EL (cell line): Measurements from ENCODE around the gene NMT1.

Experiments used
- DNase-seq: peaks from one replicate; pipeline ENCODE4 v3.0.0-alpha.2; 2016

The NMT1 gene

DNA sequence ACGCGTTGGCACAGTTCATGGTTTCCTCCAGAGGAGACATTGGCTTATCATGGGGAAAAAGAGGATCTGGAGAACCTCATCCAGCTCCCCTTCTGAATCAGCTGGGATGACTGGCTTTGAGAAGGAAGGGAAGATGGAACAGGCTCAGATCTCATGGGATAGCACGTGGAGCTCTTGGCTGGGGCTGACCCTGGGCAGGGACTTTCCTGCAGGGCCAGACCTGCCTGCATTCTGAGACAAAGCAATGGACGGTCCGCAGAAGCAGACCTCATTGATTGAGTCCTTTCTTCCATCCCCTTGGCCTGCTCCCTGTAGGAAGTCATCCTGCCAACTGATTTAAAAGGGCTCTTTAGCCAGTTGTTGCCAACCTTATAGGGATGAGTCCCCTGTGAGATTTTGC, 45.0 kb downstream of the NMT1 start:
- no peak for DNase-seq

- no peak for DNase-seq
Measured at GRCh38 chr17:45106582-45106981, 45.5 kb downstream of the NMT1 start.

DNA sequence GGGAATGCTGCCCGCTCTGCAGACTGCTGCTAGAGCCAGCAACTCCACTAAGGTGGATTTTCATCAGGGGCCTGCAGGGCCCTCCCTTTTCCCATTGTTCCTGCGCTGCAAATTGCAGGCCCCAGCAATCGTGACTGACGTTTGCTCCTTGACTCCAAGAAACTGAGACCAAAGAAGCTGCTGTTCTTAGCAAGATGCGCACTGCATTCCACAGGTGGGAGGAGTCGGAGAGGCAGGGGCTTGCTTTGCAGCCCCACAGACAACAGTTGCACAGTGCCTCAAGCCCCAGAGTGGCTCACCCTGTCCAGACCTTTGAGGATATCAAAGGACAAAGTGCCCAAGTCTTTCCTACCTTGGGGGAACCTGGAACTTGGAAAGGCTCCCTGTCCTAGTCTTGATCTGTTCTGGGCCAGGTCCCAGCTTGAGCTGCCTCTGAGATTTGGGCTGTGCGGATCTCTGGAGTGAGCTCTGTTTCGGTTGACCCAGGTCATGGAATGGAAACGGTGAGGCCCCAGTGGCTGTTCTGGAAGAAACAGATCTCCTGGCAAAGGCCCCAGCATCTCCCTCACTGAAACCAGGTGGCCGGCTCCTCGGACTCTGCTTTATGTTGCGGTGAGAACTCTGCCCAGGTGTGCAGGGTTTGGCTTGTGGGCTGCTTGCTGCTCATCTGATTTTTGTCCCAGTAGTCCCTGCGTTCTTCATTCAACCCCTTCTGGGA, 46.3 kb downstream of the NMT1 start:
- no peak for DNase-seq

- no peak for DNase-seq
Measured at GRCh38 chr17:45108051-45108450, 46.9 kb downstream of the NMT1 start.

- no peak for DNase-seq
Measured at GRCh38 chr17:45108595-45109521, 47.7 kb downstream of the NMT1 start.

- no peak for DNase-seq
Measured at GRCh38 chr17:45110676-45111611, 49.8 kb downstream of the NMT1 start.

DNA sequence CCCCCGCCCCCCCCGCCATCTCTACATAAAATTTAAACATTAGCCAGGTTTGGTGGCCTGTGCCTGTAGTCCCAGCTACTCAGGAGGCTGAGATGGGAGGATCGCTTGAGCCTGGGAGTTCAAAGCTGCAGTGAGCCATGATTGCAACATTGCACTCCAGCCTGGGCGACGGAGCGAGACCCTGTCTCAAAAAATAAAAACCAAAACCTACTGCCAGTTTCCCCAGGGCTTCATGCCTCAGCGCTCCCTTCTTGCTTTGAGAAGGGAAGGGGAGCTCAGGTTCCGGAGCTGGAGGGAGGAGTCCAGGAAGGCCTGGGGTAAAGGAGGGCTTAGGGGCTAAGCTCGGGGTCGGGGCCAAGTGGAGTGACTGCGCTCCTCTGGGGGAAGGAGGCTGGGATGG, 50.7 kb downstream of the NMT1 start:
- DNase-seq = no peak

GRCh38 chr17:45112559-45113423, 51.7 kb downstream of the NMT1 start:
- DNase-seq = no peak

GRCh38 chr17:45113424-45113754, 52.3 kb downstream of the NMT1 start:
- DNase-seq = no peak

DNA sequence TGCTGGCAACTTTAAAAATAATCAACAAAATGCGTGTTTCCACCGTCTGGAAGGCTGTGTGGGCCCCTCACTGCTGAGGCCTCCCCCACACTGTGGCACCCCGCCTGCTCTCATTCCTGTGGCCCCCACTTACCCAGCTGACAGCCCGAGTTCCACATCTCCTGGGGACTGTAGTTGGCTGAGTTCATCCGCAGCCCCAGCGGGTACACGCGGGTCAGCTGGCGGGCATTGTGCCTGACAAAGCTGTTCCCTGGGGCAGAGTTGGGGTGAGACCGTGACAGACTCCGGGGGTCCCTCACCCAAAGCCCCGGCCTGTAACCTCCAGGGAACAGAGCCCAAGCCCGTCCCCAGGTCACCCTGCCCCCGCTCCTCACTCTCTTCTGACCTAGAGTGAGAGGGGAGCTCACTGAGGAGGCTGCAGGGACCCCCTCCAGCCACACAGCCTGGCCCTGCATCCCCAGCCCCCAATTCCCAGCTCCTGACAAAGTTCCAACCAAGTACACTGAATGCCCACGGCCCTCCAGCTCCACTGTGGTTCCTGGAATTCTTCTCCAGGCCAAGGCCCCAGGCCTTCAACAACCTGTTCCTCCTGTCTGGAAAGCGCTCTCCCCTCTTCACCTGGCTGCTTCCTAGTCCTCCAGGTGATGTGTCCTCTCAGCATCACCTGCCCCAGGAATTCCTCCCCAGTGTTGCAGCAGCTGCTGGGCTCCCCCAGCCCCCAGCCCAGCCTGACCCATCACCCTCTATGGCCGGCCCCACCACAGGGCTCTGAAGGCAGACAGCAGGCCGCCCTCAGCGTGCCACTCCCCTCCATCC, 53.2 kb downstream of the NMT1 start:
- DNase-seq = no peak

GRCh38 chr17:45115015-45115625, 54.0 kb downstream of the NMT1 start:
- no peak for DNase-seq

- no peak for DNase-seq
Measured at GRCh38 chr17:45115871-45116270, 54.8 kb downstream of the NMT1 start.

DNA sequence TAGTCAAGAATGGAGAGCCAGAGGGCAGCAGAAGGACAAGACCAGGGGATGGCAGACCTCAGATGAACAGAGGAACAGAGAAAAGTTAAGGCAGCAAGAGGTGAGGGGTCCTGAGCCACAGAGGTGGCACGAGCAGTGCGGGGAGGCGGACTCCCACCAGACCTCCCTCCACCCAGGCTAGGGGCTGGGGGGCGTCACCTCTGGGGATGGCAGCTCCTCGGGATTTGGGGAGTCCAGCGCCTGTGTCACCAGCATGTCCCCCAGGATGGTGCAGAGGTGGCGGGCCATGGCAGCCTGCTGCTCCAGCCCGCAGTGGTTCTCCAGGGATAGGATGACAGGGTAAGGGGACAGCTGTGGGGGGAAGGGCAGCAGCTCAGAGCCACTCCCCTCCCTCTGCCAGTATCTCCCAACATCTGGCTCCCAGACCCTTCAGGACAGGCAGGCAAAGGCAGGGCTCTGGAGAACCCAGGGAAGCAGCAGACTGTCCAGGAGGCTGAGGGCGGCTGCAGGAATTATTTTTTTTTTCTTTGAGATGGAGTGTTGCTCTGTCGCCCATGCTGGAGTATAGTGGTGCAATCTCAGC, 55.4 kb downstream of the NMT1 start:
- no peak for DNase-seq

GRCh38 chr17:45117334-45117733, 56.2 kb downstream of the NMT1 start:
- no peak for DNase-seq

DNA sequence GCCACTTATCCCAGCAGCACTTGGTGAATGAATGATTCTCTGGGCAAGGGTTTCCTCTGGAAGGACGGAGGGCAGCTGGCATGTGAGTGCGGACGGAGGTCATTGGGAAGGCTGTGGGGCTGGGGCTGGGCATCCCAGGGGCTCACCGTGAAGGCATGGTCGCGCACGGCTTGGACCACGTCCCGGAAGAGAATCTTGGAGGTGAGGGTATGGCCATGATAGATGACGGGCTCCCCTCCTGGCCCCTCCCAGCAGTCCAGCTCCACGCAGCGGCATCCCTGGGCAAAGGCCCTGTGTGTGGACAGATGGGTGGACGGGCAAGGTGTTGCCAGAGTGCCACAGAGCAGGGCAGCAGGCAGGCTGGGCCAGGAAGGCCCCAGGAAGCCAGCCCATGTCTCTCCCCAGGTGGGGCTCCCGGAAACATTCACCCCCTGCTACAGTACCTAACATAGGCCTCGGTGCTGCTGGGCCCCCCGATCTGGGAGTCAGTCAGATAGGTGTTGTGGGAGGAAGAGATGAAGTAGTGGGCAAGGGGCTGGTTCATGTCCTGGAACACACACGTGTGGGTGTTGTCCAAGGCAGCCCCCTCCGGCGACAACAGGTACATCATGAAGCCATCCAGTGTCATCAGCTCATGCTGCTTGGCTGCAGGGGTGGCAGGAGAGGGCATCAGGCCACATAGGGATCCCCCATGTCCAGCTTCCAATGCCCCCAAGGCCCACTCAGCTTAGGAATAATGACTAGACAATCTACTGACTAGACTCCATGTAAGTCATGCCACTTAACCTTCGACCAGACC, 56.9 kb downstream of the NMT1 start:
- DNase-seq = no peak

DNA sequence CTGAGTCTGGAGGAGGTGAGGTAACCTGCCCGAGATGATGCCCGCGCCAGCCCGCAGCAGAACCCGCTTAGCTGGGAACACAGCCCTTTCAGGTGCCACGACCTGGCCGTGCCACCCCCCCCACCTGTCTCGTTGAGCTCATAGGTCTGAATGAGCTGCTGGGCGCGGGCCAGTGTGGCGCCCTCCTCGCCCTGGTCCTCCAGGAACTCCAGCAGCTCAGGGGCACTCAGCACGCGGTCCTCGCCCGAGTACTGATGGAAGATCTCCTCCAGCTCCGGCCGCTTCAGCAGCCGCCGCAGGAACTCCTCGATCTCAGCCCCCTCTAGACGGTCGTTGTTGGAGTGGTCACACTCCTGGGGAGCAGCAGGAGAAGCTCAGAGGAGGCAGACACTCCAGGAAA, 57.6 kb downstream of the NMT1 start:
- no peak for DNase-seq

- no peak for DNase-seq
Measured at GRCh38 chr17:45119964-45120363, 58.8 kb downstream of the NMT1 start.

GRCh38 chr17:45120558-45120957, 59.4 kb downstream of the NMT1 start:
- no peak for DNase-seq

GRCh38 chr17:45121055-45121454, 59.9 kb downstream of the NMT1 start:
- no peak for DNase-seq
